Measurements from ENCODE around the gene OBSCN.

GRCh38 chr1:228190778-228191177 lies 17.1 kb upstream of the OBSCN start:
- TF ChIP-seq EZH2 (IDR thresholded peaks at IDR 0.05; ENCODE audit: borderline replicate concordance, low read length) (no peak), CTCF (IDR thresholded peaks at IDR 0.05; ENCODE audit: low read length) (no peak)
